ENCODE results near the gene PQBP1.
A peak's percentile ranks its signal among the peaks of the same experiment; 100 is the strongest.

Gene PQBP1

DNA sequence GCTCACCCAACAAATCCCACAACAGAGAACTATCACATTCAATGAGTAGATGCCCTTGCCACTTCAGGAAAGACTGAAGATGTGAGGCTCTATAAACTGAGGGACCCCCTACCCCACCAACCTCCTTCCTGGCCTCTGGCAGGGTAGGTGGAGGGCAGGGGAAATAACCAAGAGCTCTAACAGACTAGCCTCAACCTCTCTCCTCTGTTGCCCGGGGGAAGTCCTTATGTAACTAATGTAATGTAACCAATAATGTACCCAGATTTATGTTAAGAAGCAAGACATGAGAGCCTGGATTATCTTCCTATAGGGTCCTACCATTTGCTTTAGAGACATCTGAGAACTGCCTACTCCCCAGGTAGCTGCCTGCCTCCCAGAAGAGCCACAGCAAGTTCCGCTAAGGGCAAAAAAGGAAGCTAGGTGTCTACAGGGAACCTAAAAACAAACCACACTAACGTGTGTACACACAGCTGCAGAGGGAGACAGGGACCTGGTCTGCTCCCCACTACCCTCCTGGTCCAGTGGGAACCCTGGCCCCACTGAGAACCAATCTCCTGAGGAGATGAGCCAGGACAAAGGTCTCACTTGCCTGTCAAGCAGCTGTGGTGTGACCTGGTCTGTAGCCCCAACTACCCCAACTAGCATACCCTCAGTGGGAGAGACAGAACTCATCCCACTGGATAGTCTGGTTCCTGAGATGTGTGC, 41.9 kb downstream of the PQBP1 start:
- no peak overlapping the region for H3K4me3 ChIP-seq (ENCODE audit: low read depth, low read length)
- TF ChIP-seq, protein P1, sequence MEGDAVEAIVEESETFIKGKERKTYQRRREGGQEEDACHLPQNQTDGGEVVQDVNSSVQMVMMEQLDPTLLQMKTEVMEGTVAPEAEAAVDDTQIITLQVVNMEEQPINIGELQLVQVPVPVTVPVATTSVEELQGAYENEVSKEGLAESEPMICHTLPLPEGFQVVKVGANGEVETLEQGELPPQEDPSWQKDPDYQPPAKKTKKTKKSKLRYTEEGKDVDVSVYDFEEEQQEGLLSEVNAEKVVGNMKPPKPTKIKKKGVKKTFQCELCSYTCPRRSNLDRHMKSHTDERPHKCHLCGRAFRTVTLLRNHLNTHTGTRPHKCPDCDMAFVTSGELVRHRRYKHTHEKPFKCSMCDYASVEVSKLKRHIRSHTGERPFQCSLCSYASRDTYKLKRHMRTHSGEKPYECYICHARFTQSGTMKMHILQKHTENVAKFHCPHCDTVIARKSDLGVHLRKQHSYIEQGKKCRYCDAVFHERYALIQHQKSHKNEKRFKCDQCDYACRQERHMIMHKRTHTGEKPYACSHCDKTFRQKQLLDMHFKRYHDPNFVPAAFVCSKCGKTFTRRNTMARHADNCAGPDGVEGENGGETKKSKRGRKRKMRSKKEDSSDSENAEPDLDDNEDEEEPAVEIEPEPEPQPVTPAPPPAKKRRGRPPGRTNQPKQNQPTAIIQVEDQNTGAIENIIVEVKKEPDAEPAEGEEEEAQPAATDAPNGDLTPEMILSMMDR (IDR thresholded peaks at IDR 0.05; ENCODE audit: low read depth, low read length): no peak

DNA sequence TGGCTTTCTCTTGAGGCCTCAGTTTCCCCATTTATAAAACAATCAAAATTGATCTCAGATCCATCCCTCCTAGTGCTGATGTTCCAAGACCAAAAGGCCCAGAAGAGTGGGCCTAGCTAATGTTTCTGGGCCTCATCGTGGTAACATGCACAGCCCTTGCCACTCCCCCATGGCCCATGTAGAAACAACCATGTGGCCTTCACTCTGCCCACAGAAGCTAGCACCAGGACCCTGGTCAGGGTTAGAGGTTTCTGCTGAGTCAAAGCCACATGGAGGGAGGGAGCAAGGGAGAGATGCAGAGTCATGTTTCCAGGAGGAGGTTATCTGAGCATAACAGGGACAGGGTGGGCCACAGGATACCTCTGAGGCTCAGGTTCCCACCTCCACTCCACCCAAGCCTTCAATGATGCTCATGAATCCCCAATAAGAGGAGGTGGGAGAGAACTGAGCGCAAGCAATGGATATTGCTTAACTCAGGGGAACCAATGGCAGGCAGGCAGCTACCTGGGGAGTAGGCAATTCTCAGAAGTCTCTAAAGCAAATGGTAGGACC, 42.8 kb downstream of the PQBP1 start:
- no peak overlapping the region for H3K4me3 ChIP-seq (ENCODE audit: low read depth, low read length)
- TF ChIP-seq, protein P1 (IDR thresholded peaks at IDR 0.05; ENCODE audit: low read depth, low read length): no peak

DNA sequence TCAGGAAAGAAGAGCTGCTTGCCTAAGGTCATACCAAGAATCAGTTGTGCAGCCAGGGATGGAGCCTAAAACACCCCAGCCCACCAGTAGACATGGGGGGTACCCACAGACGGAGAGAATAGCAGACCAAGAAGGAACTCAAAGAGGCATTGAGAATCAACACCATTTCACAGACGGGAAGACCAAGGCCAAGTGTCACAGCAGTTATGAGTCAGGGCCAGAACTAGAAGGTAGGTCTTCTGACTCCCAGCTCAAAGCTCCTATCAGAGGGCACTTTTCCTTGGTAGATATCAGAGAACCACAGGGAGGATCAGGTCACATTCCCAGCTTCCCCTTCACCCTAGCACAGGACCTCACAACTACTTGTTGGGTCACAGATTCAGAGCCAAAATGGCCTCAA, 45.2 kb downstream of the PQBP1 start:
- no peak overlapping the region for H3K4me3 ChIP-seq (ENCODE audit: low read depth, low read length)
- TF ChIP-seq, protein P1 (IDR thresholded peaks at IDR 0.05; ENCODE audit: low read depth, low read length): no peak

DNA sequence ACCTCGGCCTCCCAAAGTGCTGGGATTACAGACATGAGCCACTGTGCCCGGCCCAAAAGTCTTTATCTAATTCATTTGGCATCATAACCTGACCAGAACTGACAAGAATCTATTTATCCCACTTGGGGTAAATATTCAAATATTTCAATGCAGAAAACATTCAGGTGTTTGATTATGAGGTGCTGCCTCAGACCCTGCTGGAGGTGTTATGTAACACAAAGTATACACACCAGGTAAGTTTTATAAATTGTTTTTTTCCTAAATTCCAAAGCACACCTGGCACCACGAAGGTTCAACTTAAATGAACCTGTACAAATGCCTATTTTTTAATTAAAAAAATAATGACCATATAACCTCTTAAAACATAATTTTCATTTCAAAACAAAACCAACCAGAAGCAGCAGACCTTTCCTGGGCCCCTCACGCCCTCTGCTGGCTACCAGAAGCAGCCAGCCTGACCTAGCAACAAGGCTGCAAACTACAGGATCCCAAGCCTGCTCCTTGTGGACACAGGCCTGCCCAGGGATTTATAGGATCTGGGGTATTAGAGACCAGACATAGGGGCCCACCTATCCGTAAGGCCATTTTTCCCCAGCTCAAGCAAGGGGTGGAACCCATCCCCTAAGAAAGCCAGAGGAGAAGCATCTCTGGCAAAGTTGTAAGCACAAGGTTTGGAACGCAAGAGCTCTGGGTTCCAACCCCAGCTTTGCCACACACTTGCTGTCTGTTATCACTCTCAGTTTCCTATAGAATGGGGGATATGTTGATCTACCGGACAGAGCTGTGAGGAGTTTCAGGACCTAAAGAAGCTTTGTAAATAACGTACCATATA, 48.0 kb downstream of the PQBP1 start:
- H3K4me3 ChIP-seq (ENCODE audit: low read depth, low read length): no peak overlapping the region
- TF ChIP-seq, protein P1 (IDR thresholded peaks at IDR 0.05; ENCODE audit: low read depth, low read length): peak; percentile 76

DNA sequence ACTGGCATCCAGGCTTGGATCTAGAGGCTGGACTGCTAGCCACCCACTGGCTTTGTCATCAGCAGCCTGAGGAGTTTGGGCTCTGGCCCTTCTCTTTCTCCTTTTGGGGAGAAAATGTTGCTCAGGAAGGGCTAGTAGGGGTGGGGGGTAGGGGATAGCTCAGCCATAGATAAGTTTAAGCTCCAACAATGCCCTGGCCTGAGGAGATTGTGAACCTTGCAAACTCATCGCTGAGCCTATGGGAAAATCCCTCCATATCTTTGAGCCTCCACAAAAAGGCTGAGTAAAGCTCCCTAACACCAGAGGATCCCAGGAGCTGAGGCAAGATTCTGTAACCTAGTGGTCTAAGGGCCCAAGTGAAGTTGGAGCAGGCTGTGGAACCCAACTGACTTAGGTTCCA, 50.9 kb downstream of the PQBP1 start:
- no peak overlapping the region for H3K4me3 ChIP-seq (ENCODE audit: low read depth, low read length)
- TF ChIP-seq, protein P1 (IDR thresholded peaks at IDR 0.05; ENCODE audit: low read depth, low read length): no peak
